NCI-H345 treated with DMSO at 0.1 percent for 48 hours (cell line): ENCODE measurements around the gene NMNAT2.

Source experiments
- DNase-seq: peaks from one replicate; lab custom pipeline; 2025; ENCODE audit not compliant: unreplicated experiment; lab: John Stamatoyannopoulos, UW

The NMNAT2 gene

GRCh38 chr1:183270541-183271141 lies 147.5 kb downstream of the NMNAT2 start:
- no peak for DNase-seq

GRCh38 chr1:183267646-183268431 lies 150.3 kb downstream of the NMNAT2 start:
- no peak for DNase-seq

GRCh38 chr1:183263886-183264602 lies 154.1 kb downstream of the NMNAT2 start:
- DNase-seq, result no peak

DNA sequence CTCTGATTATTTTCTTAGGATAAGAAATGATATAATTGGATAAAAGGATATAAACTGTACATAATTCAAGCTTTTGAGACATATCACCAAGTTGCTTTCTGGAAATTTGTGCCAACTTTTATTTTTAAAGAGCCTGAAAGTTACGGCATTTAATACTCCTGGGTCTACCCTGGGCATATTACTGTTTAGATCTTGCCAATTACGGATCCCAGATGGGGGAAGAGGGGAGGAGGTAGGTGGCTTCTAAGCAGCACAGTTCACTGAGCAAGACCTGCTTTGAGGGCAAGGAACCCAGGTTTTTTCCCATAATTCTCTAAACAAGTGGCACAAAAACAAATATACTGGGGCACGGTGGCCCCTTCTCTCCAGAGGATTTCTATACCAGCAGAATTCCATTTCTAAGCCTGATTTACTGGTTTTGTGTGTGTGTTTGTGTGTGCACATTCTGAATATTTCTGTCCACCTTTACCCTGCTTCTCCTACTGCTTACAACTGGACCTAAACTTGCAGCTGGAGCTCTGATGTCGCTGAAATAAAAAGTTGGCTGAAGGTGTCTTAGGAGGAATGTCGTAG lies 155.5 kb downstream of the NMNAT2 start:
- DNase-seq, result no peak

DNA sequence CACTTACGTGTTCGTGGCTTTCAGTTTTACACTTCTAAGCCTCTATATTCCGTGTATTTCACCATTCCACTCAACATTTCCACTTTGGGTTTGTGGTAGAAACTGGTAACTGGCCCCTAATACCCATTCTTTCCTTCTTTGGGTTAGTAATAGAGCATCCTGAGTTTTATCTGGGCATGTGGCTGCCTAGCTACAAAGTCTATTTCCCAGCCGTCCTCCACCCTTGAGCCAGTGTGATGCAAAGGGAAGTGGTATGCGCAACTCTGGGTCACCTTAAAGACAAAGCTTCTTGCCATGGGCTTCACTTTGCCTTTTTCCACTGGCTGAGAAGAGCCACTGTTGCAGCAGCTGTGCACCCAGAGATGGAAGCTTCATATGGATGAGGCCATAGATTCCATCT lies 158.3 kb downstream of the NMNAT2 start:
- DNase-seq, result no peak

DNA sequence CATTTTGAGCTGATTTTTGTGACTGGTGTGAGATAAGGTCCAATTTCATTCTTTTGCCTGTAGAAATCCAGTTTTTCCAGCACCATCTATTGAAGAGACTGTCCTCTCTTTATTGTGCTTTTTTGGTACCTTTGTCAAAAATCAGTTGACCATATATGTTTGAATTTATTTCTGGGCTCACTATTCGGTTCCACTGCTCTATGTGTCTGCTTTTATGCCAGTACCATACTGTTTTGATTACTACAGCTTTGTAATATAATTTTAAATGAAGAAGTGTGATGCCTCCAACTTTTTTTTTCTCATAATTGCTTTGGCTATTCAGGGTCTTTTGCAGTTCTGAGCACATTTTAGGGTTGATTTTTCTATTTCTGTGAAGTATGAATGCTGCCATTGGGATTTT lies 163.1 kb downstream of the NMNAT2 start:
- DNase-seq, result no peak

DNA sequence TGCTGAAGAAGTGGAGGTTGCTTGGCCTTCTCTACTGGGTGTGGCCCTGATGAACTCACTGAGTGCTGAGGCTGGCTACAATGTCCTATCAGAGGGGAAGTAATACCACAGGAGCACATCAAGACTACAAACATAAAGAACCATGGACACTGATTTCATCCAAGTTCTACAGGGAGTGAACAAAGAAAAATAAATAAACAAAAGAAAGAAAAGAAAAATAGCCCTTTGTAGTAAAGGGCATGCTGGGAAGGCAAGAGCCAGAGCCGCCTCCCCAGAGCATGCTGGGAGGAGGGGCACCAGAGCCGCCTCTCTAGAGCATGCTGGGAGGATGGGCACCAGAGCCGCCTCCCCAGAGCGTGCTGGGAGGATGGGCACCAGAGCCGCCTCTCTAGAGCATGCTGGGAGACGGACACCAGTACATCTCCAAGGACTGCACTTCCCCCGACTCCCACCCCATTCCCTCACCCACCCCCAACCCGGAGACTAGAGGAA lies 166.2 kb downstream of the NMNAT2 start:
- no peak for DNase-seq

DNA sequence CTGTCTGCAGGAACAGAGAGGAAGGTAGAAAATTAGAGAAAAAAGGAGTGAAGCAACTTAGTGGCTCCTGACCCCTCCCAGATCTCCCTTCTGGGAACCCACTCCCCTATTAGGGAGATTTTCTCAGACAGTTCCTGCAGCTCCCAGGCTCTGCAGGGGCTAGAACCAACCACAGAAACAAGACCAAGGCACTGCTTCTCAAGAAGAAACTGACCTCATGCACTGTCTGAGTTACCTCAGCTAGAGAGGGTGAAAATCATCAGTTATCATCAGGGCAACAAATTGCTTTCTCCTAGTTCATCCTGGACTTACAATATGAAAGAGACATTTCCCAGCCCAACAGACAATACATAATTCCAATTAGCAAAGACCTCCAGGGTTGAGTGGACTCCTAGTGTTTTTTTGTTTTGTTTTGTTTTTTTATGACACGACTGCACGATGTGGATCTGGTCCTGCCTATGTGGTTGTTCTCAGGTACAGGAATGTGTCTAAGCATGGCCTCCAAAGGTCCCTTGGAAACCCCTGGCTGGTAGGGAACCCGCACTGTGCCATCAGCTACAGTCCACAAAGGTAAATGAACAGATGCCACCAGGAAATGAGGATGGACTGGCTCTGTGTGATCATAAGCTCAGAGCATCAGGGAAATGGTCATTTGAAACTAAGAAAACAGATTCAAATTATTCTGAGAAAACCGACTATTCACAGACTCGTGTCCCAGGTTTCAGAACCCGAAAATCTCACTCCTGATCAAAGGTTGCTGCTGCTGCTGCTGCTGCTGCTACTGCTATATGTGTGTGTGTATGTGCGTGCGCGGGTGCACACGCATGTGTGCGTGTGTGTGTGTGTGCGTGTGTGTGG lies 166.8 kb downstream of the NMNAT2 start:
- DNase-seq, result no peak

- no peak for DNase-seq
Observed at GRCh38 chr1:183249941-183250452, 168.2 kb downstream of the NMNAT2 start.

DNA sequence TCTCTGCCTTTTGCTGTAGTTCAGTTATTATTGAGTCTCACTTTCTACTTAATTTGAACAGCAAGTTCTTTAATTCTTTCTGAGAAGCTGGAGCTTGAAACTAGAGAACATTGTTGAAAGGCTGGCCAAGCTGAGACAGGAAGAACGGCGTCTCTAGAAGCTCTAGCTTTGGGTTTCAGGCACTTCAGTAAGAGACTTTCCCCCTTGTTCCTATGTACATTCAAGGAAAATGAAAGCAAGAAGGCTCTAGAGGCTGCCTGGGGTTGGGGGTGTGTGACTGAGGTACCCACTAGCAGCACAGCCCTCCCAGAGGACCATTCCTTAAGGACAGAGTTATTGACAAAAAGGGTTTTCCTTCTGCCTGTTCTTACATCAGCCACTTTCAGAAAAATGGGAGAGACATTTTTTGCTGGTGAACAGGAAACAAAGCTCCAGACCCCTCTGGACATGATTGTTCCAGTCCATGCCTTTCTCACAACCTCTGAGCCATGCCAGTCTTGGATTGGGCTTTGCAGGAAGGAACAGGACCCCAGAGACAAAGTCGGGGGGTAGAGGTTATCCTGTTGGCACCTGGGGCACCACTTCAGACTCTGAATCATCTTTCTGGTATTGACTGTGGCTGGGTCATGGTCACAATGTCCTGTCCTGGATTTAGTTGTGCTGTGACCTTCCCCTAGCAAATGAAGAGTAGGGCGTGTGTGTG lies 169.0 kb downstream of the NMNAT2 start:
- no peak for DNase-seq

DNA sequence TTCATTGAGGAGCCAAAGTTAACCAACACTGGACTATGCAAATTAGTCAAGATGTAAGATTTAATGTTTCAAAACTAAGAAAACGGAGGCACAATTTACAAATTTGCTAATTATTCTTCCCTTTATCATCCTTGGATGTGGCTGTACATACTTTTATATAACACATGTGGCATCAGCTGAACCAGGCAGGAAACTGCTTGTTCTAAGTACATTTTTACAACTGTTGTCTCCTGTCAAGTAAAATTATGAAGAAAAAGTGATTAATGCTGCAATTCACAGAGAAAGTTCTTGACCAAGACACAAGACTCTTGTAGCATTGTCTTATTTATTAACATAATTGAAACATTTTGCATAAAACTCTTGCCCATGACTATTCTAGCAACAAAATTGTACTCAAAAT lies 170.2 kb downstream of the NMNAT2 start:
- DNase-seq, result no peak

- DNase-seq, result no peak
Observed at GRCh38 chr1:183247484-183247883, 170.7 kb downstream of the NMNAT2 start.

DNA sequence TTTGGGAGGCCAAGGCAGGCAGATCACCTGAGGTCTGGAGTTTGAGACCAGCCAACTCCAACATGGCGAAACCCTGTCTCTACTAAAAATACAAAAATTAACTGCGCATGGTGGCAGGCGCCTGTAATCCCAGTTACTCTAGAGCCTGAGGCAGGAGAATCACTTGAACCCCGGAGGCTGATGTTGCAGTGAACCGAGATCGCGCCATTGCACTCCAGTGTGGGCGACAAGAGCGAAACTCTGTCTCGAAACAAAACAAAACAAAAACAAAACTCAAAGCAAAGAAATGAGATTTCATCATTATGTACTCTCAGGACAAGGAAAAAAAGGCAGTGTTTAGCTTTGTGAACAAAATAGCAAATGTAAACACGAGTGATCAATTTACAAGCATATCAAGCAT lies 171.1 kb downstream of the NMNAT2 start:
- no peak for DNase-seq

DNA sequence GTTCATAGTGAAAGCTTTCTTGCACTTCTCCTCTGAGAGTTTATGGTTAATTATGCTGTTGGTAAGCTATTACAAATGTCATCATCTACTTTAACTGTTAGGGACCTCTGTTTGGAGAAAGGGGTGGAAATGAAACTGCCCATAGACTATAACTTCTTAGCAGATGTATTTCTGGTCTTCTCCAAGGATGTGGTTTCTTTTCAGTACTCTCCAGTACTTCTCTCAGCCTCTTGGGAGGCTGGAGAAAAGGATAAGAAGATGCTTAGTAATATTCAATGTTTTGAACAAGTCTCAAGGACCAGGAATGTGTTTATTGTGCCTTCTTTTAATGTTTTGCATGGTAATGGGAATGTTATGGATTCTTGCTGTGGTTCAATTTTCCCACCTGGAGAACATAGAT lies 171.7 kb downstream of the NMNAT2 start:
- no peak for DNase-seq

- DNase-seq, result no peak
Observed at GRCh38 chr1:183245357-183245756, 172.8 kb downstream of the NMNAT2 start.

- no peak for DNase-seq
Observed at GRCh38 chr1:183244466-183244865, 173.7 kb downstream of the NMNAT2 start.

- no peak for DNase-seq
Observed at GRCh38 chr1:183243161-183244050, 174.8 kb downstream of the NMNAT2 start.

GRCh38 chr1:183242556-183242955 lies 175.6 kb downstream of the NMNAT2 start:
- DNase-seq, result no peak

DNA sequence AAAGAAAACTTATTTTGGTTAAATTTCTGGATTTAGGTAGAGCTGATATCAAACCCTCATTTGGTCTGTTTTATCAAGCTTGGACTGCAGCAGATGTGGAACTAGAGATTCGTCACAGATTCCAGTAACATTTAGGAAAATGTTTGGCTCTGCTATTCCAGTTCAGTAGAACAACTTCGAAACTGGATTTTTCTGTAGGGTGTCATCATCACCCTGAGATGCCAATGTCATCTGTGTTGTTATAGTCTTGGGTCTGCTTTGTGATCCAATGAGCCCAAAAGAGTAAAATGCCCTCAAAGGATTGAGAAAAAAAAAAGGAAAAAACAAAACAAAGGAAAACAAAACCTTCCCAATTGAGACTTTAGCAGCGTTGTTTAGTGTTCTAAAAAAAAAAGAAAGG lies 176.7 kb downstream of the NMNAT2 start:
- DNase-seq, result no peak
